ENCODE measurements around the gene FSTL4. TPM values are rescaled to one million over a fixed set of nuclear protein-coding genes. Genes with fewer than 3 reads are reported as not detected.

Gene FSTL4
- total RNA-seq, 2 experiments from 2014 or later: 0.36 TPM; not detected in 1

DNA sequence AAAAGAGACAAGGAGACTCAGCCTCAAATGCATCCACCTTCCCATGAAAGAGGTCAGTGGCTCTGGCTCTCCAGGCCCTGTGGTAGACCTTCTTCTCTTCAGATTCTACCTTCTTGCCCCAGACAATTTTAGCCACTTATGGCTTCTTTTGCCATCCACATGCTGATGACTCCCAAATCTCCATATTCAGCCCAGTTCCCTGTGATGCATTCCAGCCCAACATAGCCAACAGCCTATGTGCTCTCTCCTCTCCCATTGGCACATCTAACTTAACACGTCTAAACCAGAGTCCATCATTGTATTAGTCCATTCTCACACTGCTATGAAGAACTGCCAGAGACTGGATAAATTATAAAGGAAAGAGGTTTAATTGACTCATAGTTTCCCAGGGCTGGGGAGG is 108.8 kb downstream of the FSTL4 start:
- Mint-ChIP-seq H3K36me3 (no peaks in the 10 kb centered on the region), H3K27me3 (peaks cover 10% of the 10 kb centered on the region), H3K27ac (no peak overlapping the region), H3K4me3 (no peak overlapping the region), H3K4me1 (ENCODE audit: low read depth) (no peaks in the 10 kb centered on the region), H3K9me3 (no peaks in the 10 kb centered on the region)
- POLR2A ChIA-PET: no interaction called here
- intact Hi-C loops (cut with micrococcal nuclease): no loop called here
- DNase-seq: no peak
- CTCF ChIA-PET: no interaction called here

DNA sequence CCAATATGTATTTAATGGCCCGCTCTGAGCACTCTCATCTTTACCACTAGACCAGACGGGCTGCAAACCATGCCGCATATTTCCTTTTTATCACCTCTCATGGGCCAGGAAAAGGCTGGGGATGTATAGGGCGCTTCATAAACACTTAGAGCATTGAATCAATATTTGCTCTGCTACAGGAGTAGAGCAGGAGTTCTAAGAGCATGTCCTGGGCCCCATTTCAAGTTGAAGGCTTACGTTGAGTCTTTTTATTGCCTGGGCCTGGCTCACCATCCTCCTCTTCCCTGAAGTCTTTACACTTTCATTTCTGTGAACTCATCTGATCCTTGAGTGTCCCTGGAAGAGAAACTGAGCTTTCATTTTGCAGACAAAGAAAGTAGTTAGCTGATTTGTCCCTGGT is 112.4 kb downstream of the FSTL4 start:
- Mint-ChIP-seq H3K9me3 (no peaks in the 10 kb centered on the region), H3K4me3 (no peak overlapping the region), H3K27me3 (peaks cover 12% of the 10 kb centered on the region), H3K4me1 (ENCODE audit: low read depth) (no peaks in the 10 kb centered on the region), H3K36me3 (no peaks in the 10 kb centered on the region), H3K27ac (no peak overlapping the region)
- no peak for DNase-seq
- intact Hi-C loops (cut with micrococcal nuclease): no loop called here
- CTCF ChIA-PET: no interaction called here
- POLR2A ChIA-PET: no interaction called here

DNA sequence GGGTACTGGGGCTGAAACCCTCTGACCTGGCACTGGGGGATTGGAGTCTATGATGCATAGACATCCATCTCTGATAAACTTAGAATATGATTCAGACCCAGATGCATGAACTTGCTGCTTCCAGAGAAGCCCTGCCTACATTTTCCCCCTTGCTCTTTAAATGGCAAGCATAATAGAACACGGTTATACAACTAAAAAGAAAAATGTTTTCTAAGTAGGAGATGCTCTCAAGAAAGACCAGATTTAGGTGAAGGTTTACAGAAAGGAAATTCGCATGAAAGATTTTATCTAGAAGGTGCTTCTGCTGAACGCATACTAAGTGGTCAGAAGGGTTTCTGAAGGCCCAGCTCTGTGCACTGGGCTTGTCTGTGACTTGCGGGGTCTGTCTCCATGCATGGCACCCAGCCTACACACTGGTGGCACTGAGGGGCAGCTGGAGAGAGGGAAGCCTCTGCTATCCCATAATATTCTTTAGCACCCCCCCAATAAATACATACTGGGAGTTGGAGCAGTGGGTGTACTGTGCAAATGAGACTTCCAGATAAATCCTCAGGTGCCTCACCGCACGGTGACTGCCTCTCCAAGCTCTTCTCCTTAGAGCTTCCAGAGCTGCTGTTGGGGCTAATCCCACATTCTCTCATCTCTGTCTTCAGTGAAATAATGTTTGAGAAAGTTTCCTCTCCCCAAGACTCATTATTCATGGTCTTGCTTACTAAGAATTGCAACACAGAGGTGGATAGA is 114.6 kb downstream of the FSTL4 start:
- no peak overlapping the region for H3K27ac Mint-ChIP-seq
- H3K27me3 Mint-ChIP-seq: peaks cover 10% of the 10 kb centered on the region
- POLR2A ChIA-PET: no interaction called here

DNA sequence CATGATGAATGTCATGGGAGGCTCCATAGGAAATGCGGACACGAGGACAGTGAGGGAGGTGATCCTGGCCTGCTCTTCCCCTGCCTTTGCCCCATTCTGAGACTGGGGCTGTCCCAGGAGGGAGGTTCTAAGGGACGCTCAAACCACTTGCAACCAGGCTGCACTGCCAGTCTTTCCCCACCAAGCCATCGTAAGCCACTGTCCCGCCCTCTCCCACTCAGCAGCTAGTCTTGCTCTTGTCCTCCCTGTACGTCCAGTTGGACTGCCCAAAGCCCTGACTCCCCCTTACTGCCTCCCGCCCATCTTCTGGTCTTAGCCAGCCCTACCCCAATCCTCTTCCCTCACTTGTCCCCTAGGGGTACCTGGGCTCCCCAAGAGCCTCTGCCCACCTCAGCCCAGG is 115.7 kb downstream of the FSTL4 start:
- Mint-ChIP-seq H3K4me1 (ENCODE audit: low read depth) (no peaks in the 10 kb centered on the region), H3K27ac (no peak overlapping the region), H3K36me3 (no peaks in the 10 kb centered on the region), H3K27me3 (peaks cover 10% of the 10 kb centered on the region), H3K4me3 (no peak overlapping the region), H3K9me3 (no peaks in the 10 kb centered on the region)
- ChIA-PET CTCF (no interaction called here), POLR2A (no interaction called here)
- intact Hi-C loops (cut with micrococcal nuclease): no loop called here
- DNase-seq: no peak

More for the DNA sequence above, 114.6 kb downstream of the FSTL4 start:
- intact Hi-C loops (cut with micrococcal nuclease): no loop called here
- DNase-seq: no peak
- Mint-ChIP-seq H3K36me3 (no peaks in the 10 kb centered on the region), H3K4me1 (ENCODE audit: low read depth) (no peaks in the 10 kb centered on the region), H3K9me3 (no peaks in the 10 kb centered on the region), H3K4me3 (no peak overlapping the region)
- CTCF ChIA-PET: no interaction called here

DNA sequence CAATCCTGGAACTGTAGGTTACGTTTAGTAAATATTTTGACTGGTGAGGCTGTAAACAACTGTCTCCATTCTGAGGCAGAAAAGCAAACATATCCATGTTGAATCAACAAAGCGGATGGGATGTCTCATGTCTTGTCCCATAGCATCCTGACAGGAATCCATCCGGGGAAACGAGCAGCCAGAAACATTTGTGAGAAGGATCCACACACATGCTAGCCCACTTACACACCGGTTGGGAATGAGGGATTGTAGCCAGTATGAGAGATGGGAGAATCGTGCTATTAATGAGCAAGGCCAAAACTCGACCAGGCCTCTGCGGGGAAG is 117.5 kb downstream of the FSTL4 start:
- Mint-ChIP-seq H3K9me3 (peaks cover 9% of the 10 kb centered on the region), H3K27ac (no peak overlapping the region), H3K4me1 (ENCODE audit: low read depth) (peaks cover 2% of the 10 kb centered on the region), H3K4me3 (no peak overlapping the region), H3K27me3 (peaks cover 5% of the 10 kb centered on the region), H3K36me3 (no peaks in the 10 kb centered on the region)
- ChIA-PET POLR2A (no interaction called here), CTCF (interaction anchor here (1.1 kb wide), 1 partner anchor 71 kb away, joined by 4 read pairs; no protein-coding TSS in a partner anchor)
- intact Hi-C loops (cut with micrococcal nuclease): no loop called here
- DNase-seq: no peak

DNA sequence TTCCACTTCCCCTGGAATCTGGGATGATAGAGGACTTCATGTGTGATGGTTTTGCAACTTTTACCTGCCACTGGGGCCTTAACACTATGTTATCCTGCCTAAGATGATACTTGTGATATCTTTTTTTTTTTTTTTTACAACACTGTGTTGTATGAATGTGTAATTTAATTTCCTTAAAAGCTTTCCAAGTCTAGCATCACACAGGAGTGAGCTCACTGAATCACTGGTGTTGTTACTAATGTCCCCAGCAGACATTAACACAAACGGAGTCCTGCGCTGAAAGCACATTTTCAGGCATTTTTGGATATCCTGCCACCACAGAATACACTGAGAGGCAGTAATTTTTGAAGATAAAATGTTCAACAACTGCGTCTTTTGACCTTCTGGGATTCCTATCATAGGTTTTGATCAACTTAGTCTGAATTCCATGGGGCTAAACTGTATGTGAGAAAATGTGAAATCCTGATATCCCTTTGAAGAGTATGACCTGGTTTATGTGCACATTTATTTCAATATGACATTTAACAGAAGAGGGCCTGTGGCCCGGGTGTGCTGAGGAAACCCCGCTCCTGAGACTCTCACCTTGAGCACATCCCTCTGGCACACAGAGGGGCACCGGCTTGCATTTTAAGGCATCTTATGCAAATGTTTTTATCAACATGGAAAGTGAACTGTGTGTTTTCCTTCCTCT is 118.0 kb downstream of the FSTL4 start:
- ChIA-PET CTCF (interaction anchor here (0.6 to 1.1 kb wide), 2 partner anchors 14 to 71 kb away, joined by 3 to 4 read pairs; no protein-coding TSS in a partner anchor), POLR2A (no interaction called here)
- H3K4me3 Mint-ChIP-seq: no peak overlapping the region
- intact Hi-C loops (cut with micrococcal nuclease): no loop called here
- DNase-seq: no peak
- H3K9me3 Mint-ChIP-seq: peaks cover 9% of the 10 kb centered on the region
- H3K36me3 Mint-ChIP-seq: no peaks in the 10 kb centered on the region
- peaks cover 5% of the 10 kb centered on the region for H3K27me3 Mint-ChIP-seq
- H3K27ac Mint-ChIP-seq: no peak overlapping the region
- H3K4me1 Mint-ChIP-seq (ENCODE audit: low read depth): peaks cover 5% of the 10 kb centered on the region

DNA sequence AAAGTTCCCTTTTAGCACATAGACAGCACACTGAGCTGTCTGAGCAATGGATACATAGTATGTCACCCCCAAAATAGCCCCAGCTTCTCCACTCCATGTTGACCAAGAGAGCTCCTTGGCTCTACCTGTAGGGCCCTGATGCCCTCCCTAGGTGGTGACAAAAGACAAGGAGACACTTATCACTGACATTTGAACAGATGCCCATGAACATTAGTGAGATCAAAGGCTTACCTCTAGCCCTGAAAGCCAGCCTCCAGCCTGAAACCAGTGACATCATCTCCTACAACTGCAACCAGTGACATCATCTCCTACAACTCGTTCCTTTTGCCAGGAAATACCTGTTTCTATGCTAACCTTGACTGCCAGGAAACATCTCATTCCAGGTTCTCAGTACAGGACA is 122.7 kb downstream of the FSTL4 start:
- intact Hi-C loops (cut with micrococcal nuclease): loop anchor here (1.0 to 10.0 kb wide), 4 partner anchors 125 to 453 kb away; partner anchors contain the start of gene FSTL4
- DNase-seq: peak; percentile 49
- Mint-ChIP-seq H3K27ac (no peak overlapping the region), H3K4me3 (no peak overlapping the region), H3K9me3 (peaks cover 9% of the 10 kb centered on the region), H3K36me3 (no peaks in the 10 kb centered on the region), H3K27me3 (no peaks in the 10 kb centered on the region), H3K4me1 (ENCODE audit: low read depth) (peaks cover 5% of the 10 kb centered on the region)
- ChIA-PET CTCF (interaction anchor here (1.1 kb wide), 1 partner anchor 455 kb away, joined by 3 read pairs; no protein-coding TSS in a partner anchor), POLR2A (no interaction called here)

DNA sequence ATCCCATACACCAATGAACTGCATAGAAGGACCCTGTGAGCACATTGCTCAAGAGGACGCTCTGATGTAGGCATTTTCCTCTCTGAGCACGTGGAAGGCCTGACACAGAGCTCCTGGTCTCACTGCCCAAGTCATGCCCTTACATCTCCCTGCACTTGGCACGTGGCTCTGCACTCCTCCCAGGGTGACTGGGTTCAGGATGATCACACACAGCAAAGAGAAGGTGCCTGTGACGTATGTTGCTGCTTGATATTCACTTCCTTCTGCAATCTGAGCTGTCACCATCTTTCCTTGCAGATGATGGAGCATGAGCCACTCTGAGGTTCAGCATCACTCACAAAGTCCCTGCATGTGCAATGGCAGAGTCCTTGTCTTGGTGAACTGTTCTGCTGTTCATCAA is 125.2 kb downstream of the FSTL4 start:
- Mint-ChIP-seq H3K27ac (no peak overlapping the region), H3K9me3 (peaks cover 11% of the 10 kb centered on the region), H3K4me1 (ENCODE audit: low read depth) (peaks cover 5% of the 10 kb centered on the region), H3K4me3 (no peak overlapping the region), H3K36me3 (no peaks in the 10 kb centered on the region), H3K27me3 (no peaks in the 10 kb centered on the region)
- DNase-seq: no peak
- ChIA-PET POLR2A (no interaction called here), CTCF (interaction anchor here (1.2 kb wide), 1 partner anchor 63 kb away, joined by 3 read pairs; no protein-coding TSS in a partner anchor)
- intact Hi-C loops (cut with micrococcal nuclease): loop anchor here (5.0 to 10.0 kb wide), 2 partner anchors 128 to 455 kb away; partner anchors contain the start of gene FSTL4

DNA sequence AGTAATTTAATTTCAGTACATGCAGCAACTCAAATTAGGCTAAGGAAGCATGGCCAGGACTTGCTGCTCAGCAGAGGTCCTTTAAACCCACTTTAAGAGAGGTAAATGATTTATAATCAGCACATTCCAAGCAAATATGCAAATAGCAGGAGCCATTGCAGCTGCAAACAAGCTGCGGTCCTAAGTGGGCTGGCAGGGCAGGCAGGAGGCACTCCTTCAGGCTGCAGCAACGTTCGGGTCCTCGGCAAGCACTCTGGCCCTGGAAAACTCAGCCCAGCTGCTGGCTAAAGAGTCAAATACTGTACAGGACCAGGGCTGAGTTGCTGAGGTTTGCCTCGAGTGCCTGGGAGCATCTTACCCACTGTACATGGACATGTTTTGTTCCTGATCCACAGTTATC is 126.9 kb downstream of the FSTL4 start:
- ChIA-PET POLR2A (no interaction called here), CTCF (no interaction called here)
- no peaks in the 10 kb centered on the region for H3K27me3 Mint-ChIP-seq
- no peak overlapping the region for H3K27ac Mint-ChIP-seq
- H3K4me1 Mint-ChIP-seq (ENCODE audit: low read depth): peaks cover 5% of the 10 kb centered on the region
- DNase-seq: no peak
- no peaks in the 10 kb centered on the region for H3K36me3 Mint-ChIP-seq
- peaks cover 7% of the 10 kb centered on the region for H3K9me3 Mint-ChIP-seq
- H3K4me3 Mint-ChIP-seq: no peak overlapping the region
- intact Hi-C loops (cut with micrococcal nuclease): loop anchor here (5.0 to 10.0 kb wide), 2 partner anchors 129 to 457 kb away; partner anchors contain the start of gene FSTL4

DNA sequence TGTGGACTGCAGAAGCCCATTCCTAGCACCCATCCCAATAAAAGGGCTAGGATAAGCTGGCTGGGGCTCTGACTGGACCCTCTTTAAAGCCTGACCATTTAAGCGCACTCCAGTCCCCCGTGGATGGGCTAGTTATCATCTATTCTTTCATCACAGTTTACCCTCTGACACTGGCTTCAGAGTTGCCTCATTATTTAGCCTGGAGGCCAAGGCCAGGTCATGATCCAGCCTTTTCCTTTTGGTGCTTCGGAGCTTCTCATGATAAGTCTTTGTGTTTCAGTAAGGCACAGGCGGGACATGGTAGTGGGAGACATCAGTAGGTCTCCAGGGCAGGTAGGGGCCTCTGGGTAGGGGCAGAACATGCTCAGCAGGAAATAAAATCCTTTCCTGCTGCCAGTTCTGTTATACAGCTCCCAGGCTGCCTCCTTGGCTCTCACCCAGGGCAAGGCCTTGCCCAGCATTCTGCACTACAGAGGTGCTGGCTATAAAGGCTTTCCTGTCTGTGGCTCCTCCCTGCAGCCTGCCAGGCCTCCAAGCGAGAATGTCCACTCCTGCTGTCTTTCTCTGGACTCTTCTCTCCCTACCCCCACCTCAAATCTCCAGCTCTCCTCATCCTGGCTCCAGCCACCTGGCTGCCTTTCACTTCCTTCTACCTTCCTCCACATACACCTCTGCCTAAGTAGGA is 128.8 kb downstream of the FSTL4 start:
- intact Hi-C loops (cut with micrococcal nuclease): loop anchor here (10.0 kb wide), 1 partner anchor 131 kb away; the partner anchor contains the start of gene FSTL4
- no peak overlapping the region for H3K27ac Mint-ChIP-seq
- H3K27me3 Mint-ChIP-seq: no peaks in the 10 kb centered on the region
- H3K9me3 Mint-ChIP-seq: peaks cover 2% of the 10 kb centered on the region
- no peaks in the 10 kb centered on the region for H3K36me3 Mint-ChIP-seq
- POLR2A ChIA-PET: no interaction called here
- CTCF ChIA-PET: no interaction called here
- H3K4me1 Mint-ChIP-seq (ENCODE audit: low read depth): no peaks in the 10 kb centered on the region
- DNase-seq: no peak
- H3K4me3 Mint-ChIP-seq: no peak overlapping the region

DNA sequence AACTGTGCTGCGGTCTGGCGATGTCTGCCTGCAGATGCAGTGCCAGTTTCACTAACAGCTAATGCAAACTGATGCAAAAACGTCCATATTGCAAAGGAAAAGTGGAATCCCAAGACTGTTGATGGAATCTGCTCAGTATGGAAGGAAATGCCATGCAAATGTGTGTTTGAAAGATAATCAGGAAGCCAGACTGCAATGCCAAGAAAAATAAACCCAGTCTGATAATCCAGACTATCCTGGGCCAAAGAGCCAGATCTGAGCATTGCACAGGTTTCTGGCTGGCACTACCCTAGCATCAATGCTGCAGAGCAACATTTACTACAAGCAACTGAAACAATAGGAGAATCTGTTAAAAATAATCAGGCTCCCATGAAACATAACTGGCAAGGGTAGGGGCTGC is 130.3 kb downstream of the FSTL4 start:
- H3K27ac Mint-ChIP-seq: no peak overlapping the region
- ChIA-PET CTCF (no interaction called here), POLR2A (no interaction called here)
- no peak overlapping the region for H3K4me3 Mint-ChIP-seq
- intact Hi-C loops (cut with micrococcal nuclease): loop anchor here (10.0 kb wide), 1 partner anchor 133 kb away; the partner anchor contains the start of gene FSTL4
- no peaks in the 10 kb centered on the region for H3K4me1 Mint-ChIP-seq (ENCODE audit: low read depth)
- no peaks in the 10 kb centered on the region for H3K36me3 Mint-ChIP-seq
- DNase-seq: no peak
- H3K27me3 Mint-ChIP-seq: no peaks in the 10 kb centered on the region
- H3K9me3 Mint-ChIP-seq: peaks cover 2% of the 10 kb centered on the region

DNA sequence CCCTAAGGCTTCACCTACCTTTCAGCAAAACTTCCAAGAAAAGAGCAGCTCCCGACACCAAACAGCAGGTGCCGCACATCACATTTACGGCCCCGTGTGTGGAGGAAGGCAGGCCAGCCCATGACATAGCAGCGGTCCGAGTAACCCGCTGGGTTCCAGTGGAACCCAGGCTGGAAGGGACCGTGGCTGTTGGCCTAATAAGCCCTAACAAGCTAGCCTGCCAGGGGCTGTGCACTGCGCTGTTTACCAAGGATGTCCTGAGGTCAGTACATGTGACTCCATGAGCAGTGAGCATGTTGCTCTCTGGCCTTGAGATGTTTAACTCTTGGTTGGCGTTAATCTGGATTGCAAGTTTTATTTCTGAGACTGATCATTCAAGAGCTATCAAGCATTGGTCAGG is 131.5 kb downstream of the FSTL4 start:
- ChIA-PET POLR2A (no interaction called here), CTCF (interaction anchor here (0.5 kb wide), 1 partner anchor 14 kb away, joined by 3 read pairs; no protein-coding TSS in a partner anchor)
- H3K36me3 Mint-ChIP-seq: no peaks in the 10 kb centered on the region
- no peaks in the 10 kb centered on the region for H3K4me1 Mint-ChIP-seq (ENCODE audit: low read depth)
- no peak for DNase-seq
- no peak overlapping the region for H3K4me3 Mint-ChIP-seq
- H3K27me3 Mint-ChIP-seq: no peaks in the 10 kb centered on the region
- H3K27ac Mint-ChIP-seq: no peak overlapping the region
- peaks cover 2% of the 10 kb centered on the region for H3K9me3 Mint-ChIP-seq
- intact Hi-C loops (cut with micrococcal nuclease): loop anchor here (10.0 kb wide), 1 partner anchor 134 kb away; the partner anchor contains the start of gene FSTL4

All from activated CD4-positive, alpha-beta memory T cell treated with anti-CD3 and anti-CD28 coated beads for 36 hours (primary cell).